Stomach (tissue), 9 donors: ENCODE data around the gene TSC22D4. TPM values are rescaled to one million over a fixed set of nuclear protein-coding genes. Genes with fewer than 3 reads are reported as not detected.

Experiments used
- DNase-seq, 2 donors: peaks; one replicate each; pipeline versions ENCODE4 v3.0.0 to v3.0.0-alpha.2; 2013 to 2019
- H3K27ac ChIP-seq, 5 donors: fragments of 200-600 bp in 4 of 5; sonication (generic) in 4 of 5; one replicate each; pipeline ENCODE4 v1.5.1; 2013 to 2019; ENCODE audit warnings: mild to moderate bottlenecking in 1 of 5, moderate library complexity in 1 of 5
- H3K27me3 ChIP-seq, 3 donors: fragments of 200-600 bp; sonication (generic); one replicate each; pipeline ENCODE4 v1.5.1; 2017 to 2019; ENCODE audit warnings: mixed run types in 1 of 3
- H3K36me3 ChIP-seq, 4 donors: fragments of 200-600 bp; sonication (generic); 1 replicate in 3 of 4; 2 replicates in 1 of 4; pipeline ENCODE4 v1.5.1; 2016 to 2019
- H3K4me1 ChIP-seq, 4 donors: fragments of 200-600 bp; sonication (generic); one replicate each; pipeline ENCODE4 v1.5.1; 2016 to 2019
- H3K4me3 ChIP-seq, 4 donors: fragments of 200-600 bp; sonication (generic) in 3 of 4; one replicate each; pipeline ENCODE4 v1.5.1; 2016 to 2019; ENCODE audit warnings: mild to moderate bottlenecking in 1 of 4
- H3K9me3 ChIP-seq, 4 donors: fragments of 200-600 bp; sonication (generic); one replicate each; pipeline ENCODE4 v1.5.1; 2016 to 2019
- EP300 ChIP-seq: sonication (generic); formaldehyde crosslinking; IDR thresholded peaks from one replicate; pipeline ENCODE4 v1.6.1; 2017; ENCODE audit warnings: antibody characterized with exemption
- POLR2A ChIP-seq, 4 donors: fragments of 450-650 bp; IDR thresholded peaks; one replicate each; pipeline ENCODE4 v1.6.1; 2016; ENCODE audit warnings: antibody characterized with exemption in 4 of 4, control low read depth in 2 of 4, mild to moderate bottlenecking in 1 of 4, moderate library complexity in 1 of 4
- POLR2AphosphoS5 ChIP-seq, 3 donors: sonication (generic); formaldehyde crosslinking; IDR thresholded peaks; one replicate each; pipeline ENCODE4 v1.6.1; 2016; ENCODE audit warnings: antibody characterized with exemption in 3 of 3
- WGBS, 5 donors: extraction: QIAGEN DNeasy Blood & Tissue Kit in 3 of 5; methylation state at CpG; one replicate each; pipeline versions ENCODE4 v1.1.5 to v1.1.7; 2013 to 2018; 5-methylcytosine and 5-hydroxymethylcytosine counted together
- intact Hi-C: fragments of 100-400 bp; cut with DNase I; formaldehyde crosslinking; loops from one replicate; pipeline ENCODE4 v1.15.1; 2023; ENCODE audit warnings: low total_unique reads
- polyA plus RNA-seq, 3 donors: library from polyadenylated mRNA; stranded (reverse); fragments of 200-250 nt; gene quantifications; one replicate each; pipeline ENCODE4 v1.2.3, GENCODE V29; 2013
- total RNA-seq, 5 donors: library from RNA; depleted of rRNA; stranded (reverse); fragments of >200 nt; gene quantifications; one replicate each; pipeline versions ENCODE4 v1.1.0 to v1.2.3, GENCODE V29; 2014 to 2016
- TF ChIP-seq, protein P1 (sequence below), 7 experiments: fragments of 450-650 bp in 4 of 7; fragments of 200-600 bp in 3 of 7; sonication (generic) in 3 of 7; IDR thresholded peaks; one replicate each; pipeline ENCODE4 v1.5.1; 2016 to 2019; ENCODE audit warnings: antibody characterized with exemption in 7 of 7, control low read depth in 2 of 7, mild to moderate bottlenecking in 1 of 7
- donor health status: healthy with polysubstance abuse.
- donor health status: Bipolar disorder and iron deficiency.
- donor health status: healthy.

Gene TSC22D4
- total and polyA plus RNA-seq, 8 donors, result 9.4 to 120 (median 31.5) TPM

DNA sequence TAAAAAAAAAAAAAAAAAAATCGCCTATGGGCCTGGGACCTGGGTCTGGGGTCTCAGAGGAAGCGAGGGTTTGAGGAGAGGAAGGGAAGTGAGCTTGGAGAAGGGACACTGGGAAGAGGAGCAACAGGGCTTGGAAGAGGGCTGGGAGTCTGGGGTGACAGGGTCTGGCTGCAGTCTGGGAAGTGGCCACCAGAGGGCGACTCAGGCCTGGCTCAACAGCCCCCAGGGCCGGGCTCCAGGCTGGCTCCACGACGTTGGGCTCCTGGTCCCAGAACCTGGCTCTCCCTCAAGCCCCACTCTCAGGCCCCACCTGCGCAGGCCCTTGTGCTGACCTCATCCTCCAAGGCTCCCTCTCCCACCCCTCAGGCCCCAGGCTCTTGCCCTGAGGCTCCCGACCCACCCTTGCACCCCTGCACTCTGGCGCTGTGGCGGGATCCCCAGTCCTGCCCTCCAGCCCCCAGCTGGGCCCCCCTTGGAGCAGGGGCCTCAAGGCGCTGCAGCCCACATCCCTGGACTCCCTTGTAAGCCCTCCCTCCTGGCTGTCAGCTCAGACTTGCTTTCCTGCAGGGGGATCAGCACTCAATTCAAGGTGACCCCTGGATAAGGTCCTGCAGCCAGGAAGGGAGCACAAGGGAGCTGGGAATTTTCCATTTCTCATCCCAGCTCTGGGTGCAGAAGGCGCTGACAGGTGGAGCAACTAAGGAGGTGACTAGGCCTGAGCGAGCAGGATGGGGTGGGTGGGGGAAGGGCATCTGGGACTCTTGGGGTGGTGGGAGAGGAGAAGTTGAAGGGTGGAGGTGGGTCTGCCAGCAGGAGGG is 9.6 kb downstream of the TSC22D4 start:
- Histone ChIP-seq H3K9me3 (no peaks in the 10 kb centered on the region), H3K36me3 (peaks cover 21 to 79% (median 68%) of the 10 kb centered on the region in 4 donors), H3K27ac (peak overlapping the region; percentile 37 to 75 (median 53)), H3K27me3 (no peaks in the 10 kb centered on the region), H3K4me1 (peaks cover 39 to 82% (median 63%) of the 10 kb centered on the region in 4 donors), H3K4me3 (no peak overlapping the region)
- TF ChIP-seq EP300, result no peak
- peak in 1 of 3 donors; percentile 31 for TF ChIP-seq POLR2AphosphoS5 (IDR thresholded peaks at IDR 0.05)
- TF ChIP-seq, protein P1, sequence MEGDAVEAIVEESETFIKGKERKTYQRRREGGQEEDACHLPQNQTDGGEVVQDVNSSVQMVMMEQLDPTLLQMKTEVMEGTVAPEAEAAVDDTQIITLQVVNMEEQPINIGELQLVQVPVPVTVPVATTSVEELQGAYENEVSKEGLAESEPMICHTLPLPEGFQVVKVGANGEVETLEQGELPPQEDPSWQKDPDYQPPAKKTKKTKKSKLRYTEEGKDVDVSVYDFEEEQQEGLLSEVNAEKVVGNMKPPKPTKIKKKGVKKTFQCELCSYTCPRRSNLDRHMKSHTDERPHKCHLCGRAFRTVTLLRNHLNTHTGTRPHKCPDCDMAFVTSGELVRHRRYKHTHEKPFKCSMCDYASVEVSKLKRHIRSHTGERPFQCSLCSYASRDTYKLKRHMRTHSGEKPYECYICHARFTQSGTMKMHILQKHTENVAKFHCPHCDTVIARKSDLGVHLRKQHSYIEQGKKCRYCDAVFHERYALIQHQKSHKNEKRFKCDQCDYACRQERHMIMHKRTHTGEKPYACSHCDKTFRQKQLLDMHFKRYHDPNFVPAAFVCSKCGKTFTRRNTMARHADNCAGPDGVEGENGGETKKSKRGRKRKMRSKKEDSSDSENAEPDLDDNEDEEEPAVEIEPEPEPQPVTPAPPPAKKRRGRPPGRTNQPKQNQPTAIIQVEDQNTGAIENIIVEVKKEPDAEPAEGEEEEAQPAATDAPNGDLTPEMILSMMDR (IDR thresholded peaks at IDR 0.05), result peak in 6 of 7 experiments; percentile 95 to 97 (median 96)
- 22 to 28% (median 24%) methylated on average over 10 to 13 of the region's 13 CpGs for WGBS, 5 donors
- peak; percentile 93 to 94 for DNase-seq
- intact Hi-C loops, result loop anchor here (5.0 to 10.0 kb wide), 2 partner anchors 93 to 205 kb away; partner anchors contain the start of gene GNB2

DNA sequence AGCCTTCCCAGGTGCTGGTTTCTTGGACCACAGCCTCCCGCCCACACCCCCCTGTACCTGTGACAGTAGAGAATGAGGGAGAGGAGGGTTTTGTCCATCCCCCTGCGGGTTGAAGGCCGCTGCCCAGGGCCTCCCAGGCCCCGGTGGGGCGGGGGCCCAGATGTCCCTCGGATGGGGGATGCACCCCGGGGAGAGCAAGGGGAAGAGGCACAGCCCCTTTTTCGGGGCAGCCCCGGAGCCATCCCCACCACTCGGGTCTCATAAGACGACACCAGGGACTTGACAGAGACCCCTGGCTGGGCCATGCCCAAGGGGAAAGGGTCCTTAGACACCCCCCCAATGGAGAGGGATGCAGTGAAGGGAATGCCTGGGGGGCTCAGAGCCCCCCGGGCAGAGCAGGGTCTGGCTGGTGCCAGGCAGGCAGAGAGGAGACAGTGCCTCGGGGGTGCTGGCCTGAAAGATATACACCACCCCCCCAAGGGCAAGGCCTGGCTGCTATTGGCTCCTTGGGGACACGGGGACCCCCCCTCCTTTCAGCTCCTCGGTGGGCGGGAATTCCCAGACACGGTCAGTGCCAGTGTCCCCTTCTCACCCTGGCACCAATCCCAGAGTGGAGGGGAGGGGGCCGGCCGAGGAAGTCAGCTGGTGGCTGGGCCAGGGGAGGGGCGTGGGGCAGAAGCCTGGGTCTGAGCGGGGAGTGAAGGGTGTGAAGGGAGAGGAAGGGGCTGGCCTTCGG is 11.2 kb downstream of the TSC22D4 start:
- 52 to 74% (median 59%) methylated on average over 11 to 22 of the region's 22 CpGs for WGBS, 5 donors
- no peaks in the 10 kb centered on the region for H3K9me3 ChIP-seq
- peaks cover 27 to 66% (median 49%) of the 10 kb centered on the region in 4 donors for H3K4me1 ChIP-seq
- no peaks in the 10 kb centered on the region for H3K27me3 ChIP-seq
- H3K36me3 ChIP-seq, result peaks cover 12 to 69% (median 58%) of the 10 kb centered on the region in 4 donors
- peak overlapping the region in 3 of 5 donors; percentile 19 to 74 (median 51) for H3K27ac ChIP-seq
- intact Hi-C loops, result no loop called here
- DNase-seq, result peak in 1 of 2 donors; percentile 69
- TF ChIP-seq EP300, result no peak
- no peak for TF ChIP-seq POLR2AphosphoS5 (IDR thresholded peaks at IDR 0.05)
- TF ChIP-seq, protein P1 (IDR thresholded peaks at IDR 0.05), result no peak
- no peak for TF ChIP-seq POLR2A (IDR thresholded peaks at IDR 0.05)
- H3K4me3 ChIP-seq, result peak overlapping the region in 1 of 4 donors; percentile 9

DNA sequence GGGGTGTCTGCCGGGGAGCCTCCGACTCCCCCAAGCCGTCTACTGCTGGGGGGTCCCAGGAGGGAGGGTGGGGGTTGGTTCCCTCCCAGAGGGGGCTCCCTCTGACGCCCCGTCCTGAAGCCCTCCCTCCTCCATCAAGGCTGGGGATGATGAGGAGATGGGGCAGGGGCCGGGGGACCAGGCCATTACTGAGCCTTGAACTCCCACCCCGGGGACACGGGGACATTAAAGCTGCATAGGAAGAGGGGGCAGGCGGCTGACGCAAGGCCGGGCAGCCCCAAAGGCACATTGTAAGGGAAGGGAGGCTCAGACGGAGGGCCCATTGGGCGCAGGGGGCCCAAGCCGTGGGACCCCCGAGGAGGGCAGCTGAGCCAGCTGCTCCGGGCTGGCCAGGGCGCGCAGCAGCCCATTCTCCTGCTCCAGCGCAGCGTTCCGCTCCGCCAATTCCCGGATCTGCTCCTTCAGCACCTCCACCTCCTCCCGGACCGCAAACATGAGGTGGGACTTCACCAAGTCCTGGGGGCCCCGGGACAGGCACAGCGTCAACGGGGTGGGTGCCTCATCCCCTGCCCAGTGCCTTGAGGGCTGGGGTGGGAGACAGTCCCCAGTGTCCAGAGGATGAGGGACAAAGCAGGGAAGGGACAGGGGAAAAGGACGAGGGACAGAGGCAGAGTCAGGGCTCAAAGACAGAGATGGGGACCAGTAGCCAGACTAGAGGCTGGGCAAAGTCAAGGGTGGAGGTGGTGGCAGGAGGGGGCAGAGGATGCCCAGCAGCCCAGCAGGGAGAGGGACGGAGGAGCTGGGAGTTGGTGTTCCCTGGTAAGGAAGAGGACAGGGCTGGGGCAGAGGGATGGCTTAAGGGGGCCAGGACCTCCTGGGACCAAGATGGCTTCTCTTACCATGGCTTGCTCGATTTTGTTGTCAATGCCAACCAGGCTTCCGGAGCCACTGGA is 12.1 kb downstream of the TSC22D4 start:
- no peak for DNase-seq
- intact Hi-C loops, result no loop called here
- H3K4me1 ChIP-seq, result peaks cover 19 to 57% (median 41%) of the 10 kb centered on the region in 4 donors
- TF ChIP-seq EP300 (no peak), POLR2AphosphoS5 (IDR thresholded peaks at IDR 0.05) (no peak), POLR2A (IDR thresholded peaks at IDR 0.05) (no peak)
- TF ChIP-seq, protein P1 (IDR thresholded peaks at IDR 0.05), result no peak
- H3K27ac ChIP-seq, result peak overlapping the region in 4 of 5 donors; percentile 41 to 74 (median 54)
- WGBS, 5 donors, result 67 to 78% (median 71%) methylated on average over 30 to 32 of the region's 32 CpGs
- H3K36me3 ChIP-seq, result peaks cover 10 to 65% (median 52%) of the 10 kb centered on the region in 4 donors
- no peaks in the 10 kb centered on the region for H3K9me3 ChIP-seq
- H3K4me3 ChIP-seq, result peak overlapping the region in 2 of 4 donors; percentile 9 to 15
- no peaks in the 10 kb centered on the region for H3K27me3 ChIP-seq
